GM18520 (cell line): ENCODE measurements around the gene ZNF385C.
A peak's percentile ranks its signal among the peaks of the same experiment; 100 is the strongest.

ENCODE experiments used
- ATAC-seq: cut with Tn5 transposase; IDR thresholded peaks from one replicate; pipeline ENCODE4 v1.9.1; 2021; ENCODE audit not compliant: unreplicated experiment

Gene ZNF385C

DNA sequence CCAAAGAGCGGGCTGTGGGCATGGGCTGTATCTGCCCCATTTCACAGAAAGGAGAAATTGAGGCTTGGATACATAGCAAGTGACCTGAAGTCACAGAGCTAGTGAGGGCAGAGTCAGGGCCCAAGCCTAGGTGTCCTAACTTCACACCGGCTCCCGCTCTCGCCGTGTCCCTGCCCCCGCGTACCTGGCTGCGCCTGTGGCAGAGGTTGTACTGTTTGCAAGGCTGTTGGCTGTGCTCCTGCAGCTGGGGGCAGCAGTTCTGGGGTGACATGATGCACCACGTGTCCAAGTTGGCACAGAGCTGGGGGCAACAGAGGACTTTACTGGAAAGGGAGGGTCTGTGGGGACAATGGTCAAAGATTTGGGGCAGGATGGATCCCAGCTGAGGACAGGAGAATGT is 10.8 kb upstream of the ZNF385C start:
- ATAC-seq = no peak

GRCh38 chr17:42107597-42108576 is 9.6 kb upstream of the ZNF385C start:
- peak; percentile 51 for ATAC-seq

DNA sequence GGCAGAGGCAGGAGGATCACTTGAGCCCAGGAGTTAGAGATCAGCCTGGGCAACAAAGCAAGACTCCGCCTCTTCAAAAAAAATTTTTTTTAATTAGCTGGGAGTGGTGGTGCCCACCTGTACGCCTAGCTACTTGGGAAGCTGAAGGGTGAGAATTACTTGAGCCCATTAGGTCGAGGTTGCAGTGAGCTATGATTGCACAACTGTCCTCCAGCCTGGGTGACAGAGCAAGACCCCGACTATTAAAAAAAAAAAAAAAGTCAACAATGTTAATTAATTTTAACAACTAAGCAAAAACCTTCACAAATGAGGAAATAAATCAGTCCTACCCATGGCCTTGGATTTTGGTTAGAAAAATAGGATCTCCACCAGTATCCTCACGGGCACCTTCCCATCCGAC is 8.9 kb upstream of the ZNF385C start:
- no peak for ATAC-seq

DNA sequence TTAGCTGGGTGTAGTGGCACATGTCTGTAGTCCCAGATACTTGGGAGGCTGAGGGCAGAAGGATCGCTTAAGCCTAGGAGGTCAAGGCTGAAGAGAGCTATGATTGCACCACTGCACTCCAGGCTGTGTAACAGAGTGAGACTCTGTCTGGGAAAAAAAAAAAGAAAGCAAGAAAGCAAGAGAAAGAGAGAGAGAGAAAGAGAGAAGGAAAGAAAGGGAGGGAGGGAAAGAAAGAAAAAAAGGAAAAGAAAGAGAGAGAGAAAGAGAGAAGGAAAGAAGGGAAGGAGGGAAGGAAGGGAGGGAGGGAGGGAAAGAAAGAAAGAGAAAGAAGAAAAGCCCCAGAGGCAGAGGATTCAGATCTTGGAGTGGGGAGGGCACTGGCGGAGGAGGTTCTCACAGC is 7.7 kb upstream of the ZNF385C start:
- no peak for ATAC-seq

DNA sequence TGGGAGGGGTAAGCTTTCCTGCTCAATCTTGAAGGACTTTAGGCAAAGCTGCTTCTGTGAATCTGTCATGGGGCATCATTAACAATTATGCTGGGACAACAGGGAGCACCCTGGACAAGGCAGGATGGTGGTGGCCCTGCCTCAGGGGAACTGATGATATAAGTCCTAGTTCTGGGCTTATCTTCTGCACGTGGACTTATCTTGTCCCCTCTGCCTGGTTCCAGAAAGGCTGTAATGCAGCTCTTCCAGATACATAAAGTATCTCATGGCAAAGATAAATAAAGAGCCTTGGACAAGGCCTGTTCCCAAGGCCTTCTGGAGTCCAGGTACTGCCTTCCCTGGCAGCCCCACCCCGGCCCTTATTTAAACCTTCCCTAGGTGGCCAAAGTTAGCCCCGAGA is 6.0 kb upstream of the ZNF385C start:
- no peak for ATAC-seq

GRCh38 chr17:42103221-42103954 is 5.1 kb upstream of the ZNF385C start:
- no peak for ATAC-seq

DNA sequence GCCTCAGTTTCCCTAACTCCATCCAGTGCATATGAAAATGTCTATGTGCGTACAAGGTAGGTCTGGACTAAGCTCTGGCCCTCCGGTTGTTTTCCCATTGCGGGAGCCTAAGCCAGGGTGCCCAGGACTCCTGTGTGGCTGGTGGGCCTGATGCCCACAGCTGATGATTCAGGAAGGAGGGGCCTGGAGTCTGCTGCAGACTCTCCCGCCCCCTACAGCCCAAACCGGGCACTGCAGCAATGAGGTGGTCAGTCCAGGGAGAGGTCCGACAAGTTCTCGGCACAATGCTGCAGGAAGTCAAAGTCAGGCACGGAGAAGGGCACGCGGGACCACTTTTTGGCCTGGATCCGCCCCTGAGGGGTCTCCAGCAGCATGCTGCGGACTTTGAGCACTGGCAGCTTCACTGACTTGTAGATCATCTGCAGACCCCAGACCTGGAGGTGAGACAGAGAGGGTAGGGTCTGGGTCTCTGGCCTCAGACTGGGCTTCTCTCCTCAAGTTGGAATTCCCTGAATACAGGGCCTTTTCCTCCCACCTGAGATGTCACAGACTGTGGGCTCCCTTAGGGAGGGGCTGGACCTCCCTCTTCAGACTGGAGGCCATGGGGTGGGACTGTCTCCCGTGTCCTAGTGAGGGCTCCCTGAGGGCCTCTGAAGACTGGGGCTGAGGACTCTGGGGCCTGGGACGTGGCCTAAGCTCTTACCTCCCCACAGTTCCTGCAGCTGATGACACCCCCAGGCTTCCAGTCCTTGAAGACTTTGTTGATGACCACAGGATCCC is 3.4 kb upstream of the ZNF385C start:
- no peak for ATAC-seq

DNA sequence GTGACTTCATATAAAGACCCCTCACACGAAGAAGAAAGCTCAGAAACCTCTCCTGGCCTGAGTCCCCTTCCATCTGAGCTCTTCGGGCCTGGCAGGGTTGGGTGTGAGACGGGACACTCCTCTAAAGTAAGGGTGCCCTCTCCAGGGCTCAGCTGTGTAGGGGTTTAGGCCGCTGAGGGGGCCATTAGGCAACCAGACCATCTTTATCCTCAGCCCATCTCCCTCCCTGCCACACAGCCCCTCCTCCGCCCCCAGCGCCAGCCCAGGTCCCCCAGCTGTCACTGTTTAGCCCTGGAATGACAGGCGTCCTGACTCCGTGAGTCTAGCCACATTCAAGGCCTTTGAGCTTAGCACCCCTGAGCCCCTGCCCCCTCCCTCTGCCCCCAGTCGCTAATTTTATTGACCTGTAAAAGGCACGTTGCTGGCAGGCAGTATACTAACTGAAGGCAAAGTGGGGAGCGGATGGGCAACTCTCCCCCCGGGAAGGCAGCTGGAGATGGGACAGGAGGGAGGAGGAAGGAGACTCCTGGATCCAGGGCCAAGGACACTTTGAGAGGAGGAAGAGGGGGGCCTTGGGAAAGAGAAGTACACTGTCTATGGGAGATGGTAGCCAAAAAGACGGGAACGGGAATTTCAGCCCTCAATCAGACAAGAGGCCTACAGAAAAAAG is 592 bp upstream of the ZNF385C start:
- ATAC-seq = no peak

DNA sequence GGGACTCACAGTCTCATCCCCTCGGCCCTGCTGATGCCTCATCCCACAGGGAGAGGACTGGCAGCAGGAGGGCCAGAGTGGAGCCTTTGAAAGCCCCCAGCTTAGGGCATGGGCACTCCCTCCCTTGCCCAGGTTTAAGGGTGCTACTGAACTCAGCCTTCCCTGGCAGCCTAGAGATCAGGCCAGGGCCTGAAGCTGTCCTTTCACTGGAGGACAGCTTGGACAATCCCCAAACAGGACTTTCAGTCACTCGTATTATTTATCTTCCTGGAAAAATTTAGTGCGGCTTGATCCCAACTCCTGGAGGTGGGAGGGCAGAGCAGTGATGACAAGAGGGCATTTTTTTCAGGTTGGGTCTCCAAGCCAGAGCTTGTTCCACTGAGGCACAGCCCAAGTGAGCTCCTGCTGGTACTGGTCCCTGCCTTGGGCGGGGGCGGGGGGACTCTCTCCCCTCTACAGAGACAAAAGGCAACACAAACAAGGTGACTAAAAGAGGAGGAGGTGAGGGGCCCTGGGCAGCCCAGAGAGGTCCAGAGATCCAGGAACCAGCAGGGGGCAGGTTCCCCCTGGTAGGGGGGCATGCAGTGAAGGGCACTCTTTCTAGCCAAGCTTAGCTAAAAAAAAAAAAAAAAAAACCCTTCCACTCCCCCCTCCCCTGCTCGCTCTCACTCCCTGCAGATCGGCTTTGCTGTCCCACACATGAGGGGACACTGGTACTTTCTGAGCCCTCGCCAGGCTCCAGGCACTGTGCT is 1.7 kb downstream of the ZNF385C start:
- no peak for ATAC-seq

DNA sequence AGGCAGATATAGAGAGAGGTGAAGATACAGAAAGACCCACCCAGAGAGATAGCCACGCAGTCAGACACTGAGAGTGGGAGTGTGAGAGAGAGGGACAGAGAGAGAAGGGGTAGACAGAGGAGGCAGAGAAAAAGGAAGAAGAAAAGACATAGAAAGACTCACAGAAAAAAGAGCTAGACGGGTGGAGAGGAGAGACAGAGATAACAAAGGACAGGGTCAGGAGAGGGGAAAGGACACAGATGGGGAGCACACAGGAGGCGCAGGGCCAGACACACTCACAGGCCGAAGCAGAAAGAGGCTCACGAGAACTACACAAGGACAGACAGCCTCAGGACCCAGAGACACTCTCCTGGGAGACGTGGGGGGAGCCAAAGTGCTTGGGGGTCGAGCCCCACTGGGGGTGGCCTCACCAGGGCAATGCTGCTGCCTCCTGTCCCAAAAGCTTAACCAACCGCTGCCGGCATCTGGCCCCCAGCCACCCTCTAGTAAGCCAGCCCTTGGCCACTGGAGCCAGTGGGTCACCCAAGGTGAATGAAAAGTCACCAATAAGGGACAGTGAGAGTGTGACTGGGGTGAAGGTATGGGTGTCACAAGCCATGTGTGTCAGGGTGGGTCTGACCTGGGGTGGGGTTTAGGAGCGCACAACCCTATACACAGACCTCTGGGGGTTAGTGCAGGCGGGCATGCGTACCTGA is 3.8 kb downstream of the ZNF385C start:
- ATAC-seq = no peak

GRCh38 chr17:42092939-42093338 is 5.3 kb downstream of the ZNF385C start:
- no peak for ATAC-seq

- no peak for ATAC-seq
Observed at GRCh38 chr17:42090964-42091790, 7.1 kb downstream of the ZNF385C start.

DNA sequence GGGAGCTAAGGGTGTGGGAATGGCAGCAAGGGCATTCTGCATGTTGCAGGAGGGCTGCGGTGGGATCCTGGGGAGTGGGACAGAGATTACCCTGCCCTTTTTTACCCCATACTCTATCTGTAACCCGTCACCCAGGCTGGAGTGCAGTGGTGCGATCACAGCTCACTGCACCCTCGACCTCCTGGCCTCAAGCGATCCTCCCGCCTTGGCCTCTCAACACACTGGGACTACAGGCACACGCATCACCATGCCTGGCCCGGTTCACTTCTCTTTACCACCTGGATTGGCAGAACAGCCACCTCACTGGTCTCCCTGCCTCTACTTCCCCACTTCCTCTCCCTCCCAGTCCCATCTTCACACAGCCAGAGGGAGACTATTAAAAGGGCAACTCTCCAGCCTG is 9.5 kb downstream of the ZNF385C start:
- no peak for ATAC-seq

- no peak for ATAC-seq
Observed at GRCh38 chr17:42087736-42088705, 10.3 kb downstream of the ZNF385C start.

GRCh38 chr17:42087042-42087701 is 11.1 kb downstream of the ZNF385C start:
- ATAC-seq = no peak

- ATAC-seq = no peak
Observed at GRCh38 chr17:42081516-42082129, 16.6 kb downstream of the ZNF385C start.

DNA sequence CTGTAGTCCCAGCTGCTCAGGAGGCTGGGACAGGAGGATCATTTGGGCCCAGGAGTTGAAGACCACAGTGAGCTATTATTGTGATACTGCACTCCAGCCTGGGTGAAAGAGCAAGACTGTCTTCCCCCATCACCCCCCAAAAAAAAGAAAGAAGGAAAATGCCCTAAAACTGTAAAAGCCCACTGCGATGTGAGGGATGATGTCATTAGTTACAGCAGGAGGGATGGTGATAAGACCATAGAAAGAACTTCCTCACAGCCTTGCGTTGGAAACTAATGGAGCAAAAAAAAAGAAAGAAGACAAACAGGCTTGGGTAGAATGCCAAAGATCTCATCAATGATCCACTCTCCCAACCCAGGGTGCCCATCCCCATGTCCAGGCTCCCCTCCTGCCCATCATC is 18.7 kb downstream of the ZNF385C start:
- no peak for ATAC-seq
